GM19351 (cell line): ENCODE data around the gene LAMA5.

Experiments
- ATAC-seq: cut with Tn5 transposase; IDR thresholded peaks from one replicate; pipeline ENCODE4 v1.9.1; 2021; ENCODE audit warnings: mild to moderate bottlenecking, moderate library complexity; ENCODE audit not compliant: unreplicated experiment

The LAMA5 gene

GRCh38 chr20:62305765-62306413, 61.2 kb downstream of the LAMA5 start:
- no peak for ATAC-seq

GRCh38 chr20:62305149-62305764, 61.9 kb downstream of the LAMA5 start:
- ATAC-seq, result no peak

- ATAC-seq, result no peak
These were observed 62.6 kb downstream of the LAMA5 start for GRCh38 chr20:62304331-62305148.

- ATAC-seq, result no peak
These were observed 63.5 kb downstream of the LAMA5 start for GRCh38 chr20:62303340-62304226.

- ATAC-seq, result no peak
These were observed 64.1 kb downstream of the LAMA5 start for GRCh38 chr20:62303062-62303339.

- ATAC-seq, result peak; percentile 78
These were observed 64.6 kb downstream of the LAMA5 start, which contains the start of gene ADRM1 for GRCh38 chr20:62302341-62303061. TSS of gene ADRM1 (plus strand) at chr20:62302997. CDS start at chr20:62303569, 572 bp downstream.

- ATAC-seq, result peak; percentile 38
These were observed 65.3 kb downstream of the LAMA5 start for GRCh38 chr20:62301773-62302340.

GRCh38 chr20:62301111-62301668, 65.9 kb downstream of the LAMA5 start:
- ATAC-seq, result no peak

- no peak for ATAC-seq
These were observed 66.8 kb downstream of the LAMA5 start for GRCh38 chr20:62300319-62300718.

GRCh38 chr20:62299666-62300236, 67.4 kb downstream of the LAMA5 start:
- no peak for ATAC-seq

- no peak for ATAC-seq
These were observed 68.4 kb downstream of the LAMA5 start for GRCh38 chr20:62298577-62299249.

GRCh38 chr20:62297449-62298227, 69.5 kb downstream of the LAMA5 start:
- ATAC-seq, result no peak

- no peak for ATAC-seq
These were observed 70.2 kb downstream of the LAMA5 start for GRCh38 chr20:62296724-62297448.

- ATAC-seq, result no peak
These were observed 72.6 kb downstream of the LAMA5 start for GRCh38 chr20:62294516-62294915.

- no peak for ATAC-seq
These were observed 73.2 kb downstream of the LAMA5 start for GRCh38 chr20:62293946-62294345.

- ATAC-seq, result no peak
These were observed 73.9 kb downstream of the LAMA5 start for GRCh38 chr20:62293111-62293784.

- ATAC-seq, result no peak
These were observed 75.0 kb downstream of the LAMA5 start for GRCh38 chr20:62292108-62292507.
